ENCODE measurements around the gene NSG1.

DNA sequence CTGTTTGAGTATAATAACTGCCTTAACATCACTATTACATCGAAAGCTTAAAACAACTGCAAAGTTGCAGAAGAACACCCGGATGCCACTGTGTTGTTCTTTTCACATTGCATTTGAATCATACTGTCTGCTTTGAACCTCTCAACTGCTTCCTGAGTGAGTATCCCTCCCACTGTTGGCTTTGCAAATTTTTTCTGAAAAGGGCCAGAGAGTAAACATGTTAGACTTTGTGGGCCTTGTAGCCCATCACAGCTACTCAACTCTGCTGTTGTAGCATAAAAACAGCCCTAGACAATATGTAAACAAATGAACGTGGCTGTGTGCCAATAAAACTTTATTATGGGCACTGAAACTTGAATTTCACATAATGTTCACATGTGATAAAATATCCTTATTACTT is 76.1 kb downstream of the NSG1 start:
- TF ChIP-seq, protein P1, sequence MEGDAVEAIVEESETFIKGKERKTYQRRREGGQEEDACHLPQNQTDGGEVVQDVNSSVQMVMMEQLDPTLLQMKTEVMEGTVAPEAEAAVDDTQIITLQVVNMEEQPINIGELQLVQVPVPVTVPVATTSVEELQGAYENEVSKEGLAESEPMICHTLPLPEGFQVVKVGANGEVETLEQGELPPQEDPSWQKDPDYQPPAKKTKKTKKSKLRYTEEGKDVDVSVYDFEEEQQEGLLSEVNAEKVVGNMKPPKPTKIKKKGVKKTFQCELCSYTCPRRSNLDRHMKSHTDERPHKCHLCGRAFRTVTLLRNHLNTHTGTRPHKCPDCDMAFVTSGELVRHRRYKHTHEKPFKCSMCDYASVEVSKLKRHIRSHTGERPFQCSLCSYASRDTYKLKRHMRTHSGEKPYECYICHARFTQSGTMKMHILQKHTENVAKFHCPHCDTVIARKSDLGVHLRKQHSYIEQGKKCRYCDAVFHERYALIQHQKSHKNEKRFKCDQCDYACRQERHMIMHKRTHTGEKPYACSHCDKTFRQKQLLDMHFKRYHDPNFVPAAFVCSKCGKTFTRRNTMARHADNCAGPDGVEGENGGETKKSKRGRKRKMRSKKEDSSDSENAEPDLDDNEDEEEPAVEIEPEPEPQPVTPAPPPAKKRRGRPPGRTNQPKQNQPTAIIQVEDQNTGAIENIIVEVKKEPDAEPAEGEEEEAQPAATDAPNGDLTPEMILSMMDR (IDR thresholded peaks at IDR 0.05): no peak
- no peak for TF ChIP-seq POLR2A (IDR thresholded peaks at IDR 0.05)
